Neural cell (in vitro differentiated cells): Measurements from ENCODE around the gene ARHGEF2.
"Not testable (repeated sequence)": the region's sequence is repeated elsewhere in the genome, so short reads cannot be mapped to it uniquely, and the experiment has no call there.

Source experiments
- EZH2 ChIP-seq: fragments of 200-600, 300-800 bp; shearing (Covaris generic), sonication (generic); IDR thresholded peaks from 2 replicates; pipeline ENCODE4 v1.6.1; 2014; ENCODE audit warnings: antibody characterized with exemption, low read length, borderline replicate concordance, mild to moderate bottlenecking; ENCODE audit not compliant: insufficient read depth, poor library complexity, severe bottlenecking
- MXI1 ChIP-seq: fragments of 450-650 bp; conservative IDR thresholded peaks from 2 replicates; pipeline ENCODE4 v1.6.1; 2014; ENCODE audit warnings: antibody characterized with exemption, mild to moderate bottlenecking; ENCODE audit not compliant: poor library complexity, severe bottlenecking
- TF ChIP-seq, protein P1 (sequence below): fragments of 450-650 bp; IDR thresholded peaks from 2 replicates; pipeline ENCODE4 v1.5.1; 2014; ENCODE audit warnings: antibody characterized with exemption, mild to moderate bottlenecking, moderate library complexity; ENCODE audit not compliant: poor library complexity, severe bottlenecking
- TF ChIP-seq, protein P2 (sequence below): IDR thresholded peaks from 2 replicates; pipeline ENCODE4 v1.6.1; 2012; ENCODE audit warnings: borderline replicate concordance

DNA sequence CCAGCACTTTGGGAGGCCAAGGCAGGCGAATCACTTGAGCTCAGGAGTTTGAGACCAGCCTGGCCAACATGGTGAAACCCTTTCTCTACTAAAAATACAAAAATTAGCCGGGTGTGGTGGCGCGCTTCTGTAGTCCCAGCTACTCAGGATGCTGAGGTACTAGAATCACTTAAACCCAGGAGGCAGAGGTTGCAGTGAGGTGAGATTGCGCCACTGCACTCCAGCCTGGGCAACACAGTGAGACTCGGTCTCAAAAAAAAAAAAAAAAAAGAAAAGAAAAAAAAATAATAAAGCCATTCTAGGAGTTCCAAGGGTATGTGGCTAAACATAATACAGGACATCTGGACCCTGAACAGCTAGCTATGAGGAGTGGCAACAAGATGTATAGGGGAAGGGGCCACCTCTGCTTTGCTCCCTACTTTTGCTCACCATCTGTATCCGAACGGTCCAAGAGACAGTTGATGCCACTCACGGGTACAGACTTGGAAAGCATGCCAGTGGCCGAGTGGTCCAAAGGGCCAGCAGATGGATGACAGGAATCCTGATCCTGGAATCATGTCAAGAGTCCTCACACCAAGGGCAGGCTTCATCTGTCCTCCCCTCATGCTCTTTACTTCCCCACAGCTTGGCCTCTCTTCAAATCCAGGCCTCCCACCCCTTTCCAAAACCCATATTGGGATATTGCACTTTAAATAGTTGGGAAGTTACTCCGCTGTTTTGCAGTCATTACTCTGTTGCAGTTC lies 6.7 kb upstream of the ARHGEF2 start:
- TF ChIP-seq, protein P1, sequence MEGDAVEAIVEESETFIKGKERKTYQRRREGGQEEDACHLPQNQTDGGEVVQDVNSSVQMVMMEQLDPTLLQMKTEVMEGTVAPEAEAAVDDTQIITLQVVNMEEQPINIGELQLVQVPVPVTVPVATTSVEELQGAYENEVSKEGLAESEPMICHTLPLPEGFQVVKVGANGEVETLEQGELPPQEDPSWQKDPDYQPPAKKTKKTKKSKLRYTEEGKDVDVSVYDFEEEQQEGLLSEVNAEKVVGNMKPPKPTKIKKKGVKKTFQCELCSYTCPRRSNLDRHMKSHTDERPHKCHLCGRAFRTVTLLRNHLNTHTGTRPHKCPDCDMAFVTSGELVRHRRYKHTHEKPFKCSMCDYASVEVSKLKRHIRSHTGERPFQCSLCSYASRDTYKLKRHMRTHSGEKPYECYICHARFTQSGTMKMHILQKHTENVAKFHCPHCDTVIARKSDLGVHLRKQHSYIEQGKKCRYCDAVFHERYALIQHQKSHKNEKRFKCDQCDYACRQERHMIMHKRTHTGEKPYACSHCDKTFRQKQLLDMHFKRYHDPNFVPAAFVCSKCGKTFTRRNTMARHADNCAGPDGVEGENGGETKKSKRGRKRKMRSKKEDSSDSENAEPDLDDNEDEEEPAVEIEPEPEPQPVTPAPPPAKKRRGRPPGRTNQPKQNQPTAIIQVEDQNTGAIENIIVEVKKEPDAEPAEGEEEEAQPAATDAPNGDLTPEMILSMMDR = not testable (repeated sequence)
- not testable (repeated sequence) for TF ChIP-seq MXI1, EZH2
- TF ChIP-seq, protein P2, sequence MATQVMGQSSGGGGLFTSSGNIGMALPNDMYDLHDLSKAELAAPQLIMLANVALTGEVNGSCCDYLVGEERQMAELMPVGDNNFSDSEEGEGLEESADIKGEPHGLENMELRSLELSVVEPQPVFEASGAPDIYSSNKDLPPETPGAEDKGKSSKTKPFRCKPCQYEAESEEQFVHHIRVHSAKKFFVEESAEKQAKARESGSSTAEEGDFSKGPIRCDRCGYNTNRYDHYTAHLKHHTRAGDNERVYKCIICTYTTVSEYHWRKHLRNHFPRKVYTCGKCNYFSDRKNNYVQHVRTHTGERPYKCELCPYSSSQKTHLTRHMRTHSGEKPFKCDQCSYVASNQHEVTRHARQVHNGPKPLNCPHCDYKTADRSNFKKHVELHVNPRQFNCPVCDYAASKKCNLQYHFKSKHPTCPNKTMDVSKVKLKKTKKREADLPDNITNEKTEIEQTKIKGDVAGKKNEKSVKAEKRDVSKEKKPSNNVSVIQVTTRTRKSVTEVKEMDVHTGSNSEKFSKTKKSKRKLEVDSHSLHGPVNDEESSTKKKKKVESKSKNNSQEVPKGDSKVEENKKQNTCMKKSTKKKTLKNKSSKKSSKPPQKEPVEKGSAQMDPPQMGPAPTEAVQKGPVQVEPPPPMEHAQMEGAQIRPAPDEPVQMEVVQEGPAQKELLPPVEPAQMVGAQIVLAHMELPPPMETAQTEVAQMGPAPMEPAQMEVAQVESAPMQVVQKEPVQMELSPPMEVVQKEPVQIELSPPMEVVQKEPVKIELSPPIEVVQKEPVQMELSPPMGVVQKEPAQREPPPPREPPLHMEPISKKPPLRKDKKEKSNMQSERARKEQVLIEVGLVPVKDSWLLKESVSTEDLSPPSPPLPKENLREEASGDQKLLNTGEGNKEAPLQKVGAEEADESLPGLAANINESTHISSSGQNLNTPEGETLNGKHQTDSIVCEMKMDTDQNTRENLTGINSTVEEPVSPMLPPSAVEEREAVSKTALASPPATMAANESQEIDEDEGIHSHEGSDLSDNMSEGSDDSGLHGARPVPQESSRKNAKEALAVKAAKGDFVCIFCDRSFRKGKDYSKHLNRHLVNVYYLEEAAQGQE = not testable (repeated sequence)
